ENCODE data around the gene TRIM22. TPM values are rescaled to one million over a fixed set of nuclear protein-coding genes. Genes with fewer than 3 reads are reported as not detected.

TRIM22 gene
- total RNA-seq, 1 experiment from 2014 or later, result not detected

- no peaks in the 10 kb centered on the region for H3K9me2 ChIP-seq (replicated peaks; ENCODE audit: low read length)
- H3K27me3 ChIP-seq (ENCODE audit: low read length), result peaks cover 6% of the 10 kb centered on the region; the same call in 1 of the 2 replicates
- no peak for ATAC-seq
- POLR2A ChIA-PET (ENCODE audit: unreplicated experiment), result no interaction called here
- no peaks in the 10 kb centered on the region for H3K4me1 ChIP-seq (ENCODE audit: insufficient read depth, low read length)
- TF ChIP-seq EZH2 (IDR thresholded peaks at IDR 0.05; ENCODE audit: low read length, unreplicated experiment), result no peak
- no peak for TF ChIP-seq CTCF (conservative IDR thresholded peaks at IDR 0.05; ENCODE audit: low read depth, low read length)
- no peak for TF ChIP-seq EZH2phosphoT487 (IDR thresholded peaks at IDR 0.05; ENCODE audit: borderline replicate concordance, low read length)
- intact Hi-C loops (cut with micrococcal nuclease), result no loop called here
- no peak within 1 kb of the TSS for H2AFZ ChIP-seq (ENCODE audit: low read length)
- no peaks in the 10 kb centered on the region for H3F3A ChIP-seq (ENCODE audit: low read length, unreplicated experiment)
- no peaks in the 10 kb centered on the region for H3K36me3 ChIP-seq (ENCODE audit: low read depth, low read length)
- H3K9ac ChIP-seq (ENCODE audit: low read length), result no peak within 1 kb of the TSS
- no TSS peak for BruUV-seq (replicated peaks)
- H3K27ac ChIP-seq (ENCODE audit: low read length), result no peak within 1 kb of the TSS
- H3K4me3 ChIP-seq (ENCODE audit: low read length), result no peak within 1 kb of the TSS
- no peaks in the 10 kb centered on the region for H3K79me2 ChIP-seq (ENCODE audit: low read length)
- no peak within 1 kb of the TSS for H3K4me2 ChIP-seq (ENCODE audit: low read length)
- no peaks in the 10 kb centered on the region for H4K20me1 ChIP-seq (ENCODE audit: low read length)
- CTCF ChIA-PET, result no interaction called here
- H3K9me3 ChIP-seq (ENCODE audit: low read length), result no peaks in the 10 kb centered on the region
- DNase-seq, result no peak
Observed at GRCh38 chr11:5736396-5736795, 46.8 kb downstream of the TRIM22 start, which contains the start of gene OR56B1. Gene OR56B1 (plus strand): TSS chr11:5736448. CDS start chr11:5736517, 69 bp downstream.

DNA sequence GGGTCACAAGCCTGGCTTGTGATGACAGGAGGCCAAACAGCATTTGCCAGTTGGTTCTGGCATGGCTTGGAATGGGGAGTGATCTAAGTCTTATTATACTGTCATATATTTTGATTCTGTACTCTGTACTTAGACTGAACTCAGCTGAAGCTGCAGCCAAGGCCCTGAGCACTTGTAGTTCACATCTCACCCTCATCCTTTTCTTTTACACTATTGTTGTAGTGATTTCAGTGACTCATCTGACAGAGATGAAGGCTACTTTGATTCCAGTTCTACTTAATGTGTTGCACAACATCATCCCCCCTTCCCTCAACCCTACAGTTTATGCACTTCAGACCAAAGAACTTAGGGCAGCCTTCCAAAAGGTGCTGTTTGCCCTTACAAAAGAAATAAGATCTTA is 47.5 kb downstream of the TRIM22 start:
- peaks cover 10% of the 10 kb centered on the region for H3K27me3 ChIP-seq (ENCODE audit: low read length)

More for the DNA sequence above, 47.5 kb downstream of the TRIM22 start:
- H3K9ac ChIP-seq (ENCODE audit: low read length), result no peak overlapping the region
- CTCF ChIA-PET, result no interaction called here
- H3K79me2 ChIP-seq (ENCODE audit: low read length), result no peaks in the 10 kb centered on the region
- H4K20me1 ChIP-seq (ENCODE audit: low read length), result no peaks in the 10 kb centered on the region
- intact Hi-C loops (cut with micrococcal nuclease), result no loop called here
- no peaks in the 10 kb centered on the region for H3F3A ChIP-seq (ENCODE audit: low read length, unreplicated experiment)
- DNase-seq, result no peak
- no peaks in the 10 kb centered on the region for H3K9me3 ChIP-seq (ENCODE audit: low read length)
- no TSS peak for BruUV-seq (replicated peaks)
- H3K4me3 ChIP-seq (ENCODE audit: low read length), result no peak overlapping the region
- no peak overlapping the region for H2AFZ ChIP-seq (ENCODE audit: low read length)
- no peaks in the 10 kb centered on the region for H3K9me2 ChIP-seq (replicated peaks; ENCODE audit: low read length)
- no peak for ATAC-seq
- POLR2A ChIA-PET (ENCODE audit: unreplicated experiment), result interaction anchor here (0.5 kb wide), 1 partner anchor 154 kb away, joined by 3 read pairs; no protein-coding TSS in a partner anchor
- H3K4me2 ChIP-seq (ENCODE audit: low read length), result no peak overlapping the region
- TF ChIP-seq EZH2phosphoT487 (IDR thresholded peaks at IDR 0.05; ENCODE audit: borderline replicate concordance, low read length), result no peak
- no peak for TF ChIP-seq EZH2 (IDR thresholded peaks at IDR 0.05; ENCODE audit: low read length, unreplicated experiment)
- no peak for TF ChIP-seq CTCF (conservative IDR thresholded peaks at IDR 0.05; ENCODE audit: low read depth, low read length)
- no peak overlapping the region for H3K27ac ChIP-seq (ENCODE audit: low read length)
- H3K36me3 ChIP-seq (ENCODE audit: low read depth, low read length), result no peaks in the 10 kb centered on the region
- no peaks in the 10 kb centered on the region for H3K4me1 ChIP-seq (ENCODE audit: insufficient read depth, low read length)

All from PC-3 (cell line).